GM21381 (cell line): ENCODE results near the gene SETD1A.
"Not testable (repeated sequence)": the region's sequence is repeated elsewhere in the genome, so short reads cannot be mapped to it uniquely, and the experiment has no call there.

Source experiments
- ATAC-seq: cut with Tn5 transposase; IDR thresholded peaks from one replicate; pipeline ENCODE4 v1.9.1; 2021; ENCODE audit warnings: mild to moderate bottlenecking, moderate library complexity; ENCODE audit not compliant: unreplicated experiment

SETD1A gene

GRCh38 chr16:31013292-31013691, 55.7 kb downstream of the SETD1A start:
- ATAC-seq = not testable (repeated sequence)

DNA sequence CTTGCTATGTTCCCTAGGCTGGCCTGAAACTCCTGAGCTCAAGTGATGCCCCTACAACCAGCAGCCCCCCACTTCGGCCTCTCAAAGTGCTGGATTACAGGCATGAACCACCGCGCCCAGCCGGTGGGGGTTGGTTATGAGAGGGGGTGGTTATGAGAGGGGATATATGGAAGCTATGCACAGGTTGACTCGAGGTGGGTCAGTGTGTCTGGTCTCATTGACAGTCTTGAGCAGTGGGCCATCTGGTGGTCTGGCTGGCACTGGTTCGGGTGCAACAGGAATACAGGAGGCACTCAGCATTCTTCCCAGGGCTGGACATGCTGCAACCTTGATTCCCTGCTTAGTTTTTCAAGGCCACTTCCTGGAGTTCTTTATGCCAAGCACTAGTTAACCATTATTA, 58.5 kb downstream of the SETD1A start:
- ATAC-seq = no peak

GRCh38 chr16:31017756-31018155, 60.2 kb downstream of the SETD1A start:
- not testable (repeated sequence) for ATAC-seq

GRCh38 chr16:31020536-31020935, 63.0 kb downstream of the SETD1A start:
- ATAC-seq = no peak

DNA sequence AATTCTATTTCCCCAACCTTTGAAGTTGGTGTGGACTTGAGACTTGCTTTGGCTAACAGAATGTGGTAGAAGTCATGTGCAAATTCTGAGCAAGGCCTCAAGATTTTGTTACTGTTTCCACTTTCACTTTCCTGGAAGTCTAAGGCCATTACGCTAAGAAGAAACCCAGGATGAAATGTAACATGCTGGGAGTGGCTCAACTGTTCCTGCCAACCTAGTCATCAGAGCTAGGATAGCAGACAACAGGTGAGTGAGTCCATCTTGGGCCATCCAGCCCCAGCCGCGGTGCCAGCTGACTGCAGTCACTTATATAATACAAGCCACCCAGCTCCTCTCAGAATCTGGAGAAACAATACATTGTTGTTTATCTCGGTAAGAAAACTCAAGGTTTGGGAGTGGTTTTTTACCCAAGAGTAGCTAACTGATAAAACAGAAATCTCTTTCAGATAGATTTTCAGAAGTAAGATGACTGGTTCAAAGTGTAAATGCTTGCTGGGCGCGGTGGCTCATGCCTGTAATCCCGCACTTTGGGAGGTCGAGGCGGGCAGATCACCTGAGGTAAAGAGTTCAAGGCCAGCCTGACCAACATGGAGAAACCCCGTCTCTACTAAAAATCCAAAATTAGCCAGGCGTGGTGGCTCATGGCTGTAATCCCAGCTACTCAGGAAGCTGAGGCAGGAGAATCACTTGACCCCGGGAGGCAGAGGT, 65.1 kb downstream of the SETD1A start:
- ATAC-seq = no peak

DNA sequence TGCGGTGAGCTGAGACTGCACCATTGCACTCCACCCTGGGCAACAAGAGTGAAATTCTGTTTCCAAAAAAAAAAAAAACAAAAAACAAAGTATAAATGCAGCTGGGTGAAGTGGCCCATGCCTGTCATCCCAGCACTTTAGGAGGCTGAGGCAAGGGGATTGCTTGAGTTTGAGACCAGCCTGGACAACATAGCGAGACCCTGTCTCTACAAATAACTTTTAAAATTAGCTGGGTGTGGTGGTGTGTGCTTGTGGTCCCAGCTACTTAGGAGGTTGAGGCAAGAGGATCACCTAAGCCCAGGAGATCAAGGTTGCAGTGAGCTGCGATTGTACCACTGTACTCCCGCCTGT, 65.7 kb downstream of the SETD1A start:
- no peak for ATAC-seq

DNA sequence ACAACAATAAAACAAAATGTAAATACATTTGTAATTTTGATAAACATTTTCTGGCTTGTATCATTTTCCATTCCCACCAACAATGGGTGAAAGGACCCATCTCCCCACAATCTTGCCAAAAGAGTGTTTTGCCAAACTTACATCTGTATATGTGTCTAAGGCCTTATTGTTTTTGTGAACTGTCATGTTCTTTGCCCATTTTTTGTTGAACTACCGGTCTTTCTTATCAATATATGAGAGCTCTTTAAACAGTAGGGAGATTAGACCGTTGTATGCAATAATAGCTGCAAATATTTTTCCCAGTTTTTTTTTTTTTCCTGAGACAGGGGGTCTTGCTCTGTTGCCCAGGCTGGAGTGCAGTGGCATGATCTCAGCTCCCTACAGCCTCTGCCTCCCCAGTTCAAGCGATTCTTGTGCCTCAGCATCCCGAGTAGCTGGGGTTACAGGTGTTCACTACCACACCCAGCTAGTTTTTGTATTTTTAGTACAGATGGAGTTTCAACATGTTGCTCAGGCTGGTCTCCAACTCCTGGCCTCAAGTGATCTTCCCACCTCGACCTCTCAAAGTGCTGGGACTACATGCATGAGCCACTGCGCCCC, 66.2 kb downstream of the SETD1A start:
- no peak for ATAC-seq

DNA sequence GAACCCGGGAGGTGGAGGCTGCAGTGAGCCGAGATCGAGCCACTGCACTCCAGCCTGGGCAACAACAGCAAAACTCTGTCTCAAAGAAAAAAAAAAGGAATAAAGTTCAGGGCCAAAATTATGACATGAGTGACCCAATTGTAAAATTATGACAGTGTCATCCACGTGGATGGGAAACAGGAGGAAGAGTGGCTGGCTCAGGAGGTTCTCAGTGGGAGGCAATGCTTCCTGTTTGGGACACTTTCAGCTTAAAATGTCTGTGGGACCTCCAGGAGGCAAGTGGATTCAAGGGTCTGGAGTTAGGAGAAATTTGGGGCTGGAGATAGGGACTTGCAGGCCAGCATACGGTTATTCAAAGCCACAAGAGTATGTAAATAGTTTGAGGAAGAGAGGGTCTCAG, 67.8 kb downstream of the SETD1A start:
- ATAC-seq = no peak

GRCh38 chr16:31029272-31029671, 71.7 kb downstream of the SETD1A start:
- no peak for ATAC-seq

GRCh38 chr16:31031276-31031675, 73.7 kb downstream of the SETD1A start:
- ATAC-seq = no peak

DNA sequence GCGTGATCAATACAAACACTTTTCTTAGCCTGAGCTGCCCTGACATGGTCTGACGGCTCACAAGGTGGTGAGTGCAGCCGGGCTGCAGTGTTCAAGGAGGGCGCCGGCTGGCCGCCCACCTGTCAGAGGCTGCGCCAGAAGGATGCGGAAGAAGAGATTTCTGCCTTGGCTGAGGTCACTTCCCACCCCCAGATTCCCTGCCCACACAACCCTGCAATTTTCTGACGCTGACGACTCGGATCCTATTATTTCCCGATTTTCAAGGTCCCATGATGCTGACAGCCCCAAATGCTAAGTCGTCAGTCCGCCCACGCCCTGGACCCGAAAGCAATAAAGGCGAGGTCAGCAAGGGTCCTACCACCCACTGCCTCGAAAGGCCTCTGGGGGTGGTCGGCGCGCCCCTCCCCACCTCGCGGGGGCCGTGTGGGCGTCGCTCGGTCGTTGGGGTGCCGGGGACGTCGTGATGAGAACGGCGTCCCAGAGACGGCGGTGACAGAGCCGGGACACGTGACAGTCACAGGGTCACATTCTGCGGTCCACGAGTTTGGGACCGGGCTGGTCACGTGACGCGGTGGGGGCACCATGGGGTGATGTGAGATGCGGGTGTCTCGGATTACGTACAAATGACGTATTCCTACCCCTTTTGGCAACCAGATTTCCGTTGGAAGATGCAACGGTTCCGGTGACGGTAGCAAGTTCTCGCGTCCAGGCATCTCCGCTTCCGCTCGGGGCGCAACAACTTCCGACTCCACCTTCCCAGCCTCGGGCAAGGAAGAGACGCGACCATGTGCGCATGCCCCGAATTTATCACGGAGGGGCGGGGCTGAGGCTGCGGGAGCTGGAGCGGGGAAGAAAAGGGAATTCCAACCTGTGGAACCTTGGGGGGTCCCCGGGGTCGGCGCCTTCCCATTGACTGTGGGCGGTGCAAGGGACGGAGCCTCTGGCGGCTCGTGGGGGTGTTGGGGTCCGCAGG, 75.5 kb downstream of the SETD1A start, which contains the start of gene STX4:
Gene STX4 (plus strand): TSS at position 823 of the 973 bp plus-strand sequence. CDS start 248 bp downstream, outside the sequence.
- ATAC-seq = peak; percentile 79

GRCh38 chr16:31033709-31034492, 76.3 kb downstream of the SETD1A start:
- ATAC-seq = peak; percentile 39
